IMR-90 (cell line): Measurements from ENCODE around the gene CCNK.

Experiments
- BHLHE40 ChIP-seq: fragments of 150-350 bp; IDR thresholded peaks from 2 replicates; pipeline ENCODE4 v1.6.1; 2016; ENCODE audit warnings: mild to moderate bottlenecking, low read depth, low read length
- CEBPB ChIP-seq: IDR thresholded peaks from 2 replicates; pipeline ENCODE4 v1.6.1; 2012; ENCODE audit warnings: low read depth, low read length, improper control_type of control experiment
- CTCF ChIP-seq: conservative IDR thresholded peaks from 2 replicates; pipeline ENCODE4 v1.5.1; 2012; ENCODE audit warnings: mild to moderate bottlenecking, low read depth, low read length, improper control_type of control experiment
- MXI1 ChIP-seq: IDR thresholded peaks from 2 replicates; pipeline ENCODE4 v1.6.1; 2012; ENCODE audit warnings: low read depth, mild to moderate bottlenecking, low read length, moderate library complexity, borderline replicate concordance
- NFE2L2 ChIP-seq: fragments of 150-350 bp; IDR thresholded peaks from 2 replicates; pipeline ENCODE4 v1.6.1; 2016; ENCODE audit warnings: low read depth, mild to moderate bottlenecking, low read length
- POLR2A ChIP-seq: IDR thresholded peaks from 2 replicates; pipeline ENCODE4 v1.6.1; 2012; ENCODE audit warnings: mild to moderate bottlenecking, low read depth, low read length
- USF2 ChIP-seq: fragments of 150-350 bp; IDR thresholded peaks from 2 replicates; pipeline ENCODE4 v1.6.1; 2017; ENCODE audit warnings: mild to moderate bottlenecking, antibody characterized with exemption, low read length, low read depth

- TF ChIP-seq CTCF: no peak
- no peak for TF ChIP-seq BHLHE40
- TF ChIP-seq POLR2A: no peak
- TF ChIP-seq USF2: no peak
- TF ChIP-seq NFE2L2: no peak
- no peak for TF ChIP-seq MXI1
- no peak for TF ChIP-seq CEBPB
Measured at GRCh38 chr14:99478128-99478527, 3.1 kb upstream of the CCNK start.
